ENCODE results near the gene CGB7.
A peak's percentile ranks its signal among the peaks of the same experiment; 100 is the strongest.
"Not testable (repeated sequence)": the region's sequence is repeated elsewhere in the genome, so short reads cannot be mapped to it uniquely, and the experiment has no call there.

CGB7 gene

GRCh38 chr19:49073514-49074378 lies 16.2 kb upstream of the CGB7 start:
- DNase-seq: peak; percentile 55

GRCh38 chr19:49071860-49072547 lies 14.5 kb upstream of the CGB7 start:
- peak; percentile 44 for DNase-seq

GRCh38 chr19:49070416-49070815 lies 12.9 kb upstream of the CGB7 start:
- DNase-seq: no peak

GRCh38 chr19:49069026-49069425 lies 11.5 kb upstream of the CGB7 start:
- no peak for DNase-seq

- DNase-seq: no peak
These were observed 10.0 kb upstream of the CGB7 start for GRCh38 chr19:49067554-49067953.

GRCh38 chr19:49065905-49066512 lies 8.5 kb upstream of the CGB7 start:
- DNase-seq: no peak

GRCh38 chr19:49064768-49065611 lies 7.4 kb upstream of the CGB7 start, which contains the start of gene NTF4:
Gene NTF4, minus strand, starts transcription at chr19:49064818. Its CDS starts 2,821 bp downstream, at chr19:49061997.
- peak; percentile 53 for DNase-seq

GRCh38 chr19:49064029-49064629 lies 6.6 kb upstream of the CGB7 start:
- no peak for DNase-seq

GRCh38 chr19:49061445-49061844 lies 3.9 kb upstream of the CGB7 start:
- DNase-seq: no peak

GRCh38 chr19:49061000-49061399 lies 3.5 kb upstream of the CGB7 start:
- DNase-seq: no peak

- no peak for DNase-seq
These were observed 1.5 kb upstream of the CGB7 start for GRCh38 chr19:49059053-49059452.

- no peak for DNase-seq
These were observed 1.0 kb upstream of the CGB7 start for GRCh38 chr19:49058562-49058961.

GRCh38 chr19:49056902-49057596 lies 500 bp downstream of the CGB7 start:
- not testable (repeated sequence) for DNase-seq

GRCh38 chr19:49056101-49056901 lies 1.2 kb downstream of the CGB7 start:
- peak; percentile 51 for DNase-seq

GRCh38 chr19:49050376-49051033 lies 7.0 kb downstream of the CGB7 start:
- not testable (repeated sequence) for DNase-seq

- not testable (repeated sequence) for DNase-seq
These were observed 7.7 kb downstream of the CGB7 start for GRCh38 chr19:49049834-49050233.

- DNase-seq: not testable (repeated sequence)
These were observed 8.5 kb downstream of the CGB7 start, which contains the start of gene CGB8 for GRCh38 chr19:49049011-49049410. Gene CGB8, minus strand, starts transcription at chr19:49049111. Its CDS starts 372 bp downstream, at chr19:49048739.

- not testable (repeated sequence) for DNase-seq
These were observed 14.0 kb downstream of the CGB7 start, which contains the start of gene CGB5 for GRCh38 chr19:49043548-49043947. Gene CGB5, plus strand, starts transcription at chr19:49043848. Its CDS starts 362 bp downstream, at chr19:49044210.

- DNase-seq: not testable (repeated sequence)
These were observed 14.9 kb downstream of the CGB7 start for GRCh38 chr19:49042666-49043065.

GRCh38 chr19:49042177-49042576 lies 15.4 kb downstream of the CGB7 start:
- DNase-seq: no peak
